ENCODE results near the gene LHFPL4. TPM values are rescaled to one million over a fixed set of nuclear protein-coding genes. Genes with fewer than 3 reads are reported as not detected.
"Not testable (repeated sequence)": the region's sequence is repeated elsewhere in the genome, so short reads cannot be mapped to it uniquely, and the experiment has no call there.

Gene LHFPL4
- total and polyA plus RNA-seq, 7 experiments from 2014 or later = 0.08 to 0.13 TPM; not detected in 5

GRCh38 chr3:9565316-9565715, 11.7 kb upstream of the LHFPL4 start:
- Mint-ChIP-seq H3K4me3 (no peak overlapping the region), H3K36me3 (peaks cover 0 to 10% (median 3%) of the 10 kb centered on the region in 5 donors), H3K4me1 (no peaks in the 10 kb centered on the region), H3K9me3 (peaks cover 0 to 48% (median 20%) of the 10 kb centered on the region in 11 donors), H3K27me3 (peaks cover 0 to 18% (median 16%) of the 10 kb centered on the region in 5 donors), H3K27ac (no peak overlapping the region)
- intact Hi-C loops (cut with micrococcal nuclease) = no loop called here
- H3K27ac ChIP-seq (ENCODE audit: low read depth, low read length) = no peak overlapping the region
- no peaks in the 10 kb centered on the region for H3K36me3 ChIP-seq (ENCODE audit: control insufficient read depth in 2 of 3, insufficient read depth in 3 of 3, low read length in 3 of 3)
- H3K27me3 ChIP-seq (ENCODE audit: control insufficient read depth in 2 of 2, insufficient read depth in 2 of 2, low read length in 2 of 2) = no peaks in the 10 kb centered on the region
- CTCF ChIA-PET = no interaction called here
- ATAC-seq (no peak), DNase-seq (no peak)
- POLR2A ChIA-PET = no interaction called here
- no peaks in the 10 kb centered on the region for H3K4me1 ChIP-seq (ENCODE audit: control insufficient read depth in 2 of 2, insufficient read depth in 2 of 2, low read length in 2 of 2)
- H3K4me3 ChIP-seq (ENCODE audit: low read length) = no peak overlapping the region
- H3K9me3 ChIP-seq (ENCODE audit: control insufficient read depth in 2 of 3, low read length in 3 of 3) = no peaks in the 10 kb centered on the region

DNA sequence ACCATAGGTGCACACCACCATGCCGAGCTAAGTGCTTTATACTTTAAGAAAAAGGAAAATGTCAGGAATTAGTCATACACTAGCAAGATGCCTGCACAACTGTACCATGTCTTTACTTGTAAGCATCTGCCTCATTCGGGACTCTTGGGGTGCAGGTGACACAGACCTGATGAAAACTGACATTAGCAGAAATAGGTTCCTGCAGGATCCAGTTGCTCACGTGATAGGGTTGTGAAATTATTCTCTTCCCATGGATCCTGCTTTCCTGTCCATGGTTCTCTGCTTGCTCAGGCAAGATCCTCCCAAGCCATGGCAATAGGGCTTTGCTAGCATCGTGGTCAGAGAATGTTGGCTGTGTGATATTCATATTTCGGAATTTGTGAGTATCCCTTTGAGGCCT, 10.2 kb upstream of the LHFPL4 start:
- H3K27me3 Mint-ChIP-seq = peaks cover 0 to 18% (median 15%) of the 10 kb centered on the region in 5 donors
- ChIA-PET POLR2A (no interaction called here), CTCF (no interaction called here)
- H3K9me3 ChIP-seq (ENCODE audit: control insufficient read depth in 2 of 3, low read length in 3 of 3) = no peaks in the 10 kb centered on the region
- intact Hi-C loops (cut with micrococcal nuclease) = no loop called here
- H3K4me1 ChIP-seq (ENCODE audit: control insufficient read depth in 2 of 2, insufficient read depth in 2 of 2, low read length in 2 of 2) = no peaks in the 10 kb centered on the region
- peaks cover 0 to 44% (median 19%) of the 10 kb centered on the region in 11 donors for H3K9me3 Mint-ChIP-seq
- H3K4me3 Mint-ChIP-seq = no peak overlapping the region
- H3K27me3 ChIP-seq (ENCODE audit: control insufficient read depth in 2 of 2, insufficient read depth in 2 of 2, low read length in 2 of 2) = no peaks in the 10 kb centered on the region
- no peaks in the 10 kb centered on the region for H3K36me3 ChIP-seq (ENCODE audit: control insufficient read depth in 2 of 3, insufficient read depth in 3 of 3, low read length in 3 of 3)
- ATAC-seq (no peak), DNase-seq (no peak)
- H3K4me1 Mint-ChIP-seq = no peaks in the 10 kb centered on the region
- H3K36me3 Mint-ChIP-seq = peaks cover 0 to 9% (median 3%) of the 10 kb centered on the region in 5 donors
- no peak overlapping the region for H3K27ac Mint-ChIP-seq
- no peak overlapping the region for H3K27ac ChIP-seq (ENCODE audit: low read depth, low read length)
- no peak overlapping the region for H3K4me3 ChIP-seq (ENCODE audit: low read length)

DNA sequence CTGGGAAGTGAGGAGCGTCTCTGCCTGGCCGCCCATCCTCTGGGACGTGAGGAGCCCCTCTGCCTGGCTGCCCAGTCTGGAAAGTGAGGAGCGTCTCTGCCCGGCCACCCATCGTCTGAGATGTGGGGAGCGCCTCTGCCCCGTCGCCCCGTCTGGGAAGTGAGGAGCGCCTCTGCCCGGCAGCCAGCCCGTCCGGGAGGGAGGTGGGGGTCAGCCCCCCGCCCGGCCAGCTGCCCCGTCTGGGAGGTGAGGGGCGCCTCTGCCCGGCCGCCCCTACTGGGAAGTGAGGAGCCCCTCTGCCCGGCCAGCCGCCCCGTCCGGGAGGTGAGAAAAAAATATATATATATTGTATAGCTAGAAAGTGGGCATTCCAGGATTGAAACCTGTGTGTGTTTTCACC, 6.4 kb upstream of the LHFPL4 start:
- POLR2A ChIA-PET; H3K36me3 Mint-ChIP-seq; H3K27ac ChIP-seq (ENCODE audit: low read depth, low read length); H3K36me3 ChIP-seq (ENCODE audit: control insufficient read depth in 2 of 3, insufficient read depth in 3 of 3, low read length in 3 of 3); H3K4me1 Mint-ChIP-seq; H3K4me3 ChIP-seq (ENCODE audit: low read length); H3K9me3 ChIP-seq (ENCODE audit: control insufficient read depth in 2 of 3, low read length in 3 of 3); ATAC-seq; H3K4me3 Mint-ChIP-seq; H3K4me1 ChIP-seq (ENCODE audit: control insufficient read depth in 2 of 2, insufficient read depth in 2 of 2, low read length in 2 of 2); DNase-seq; H3K27ac Mint-ChIP-seq; intact Hi-C loops (cut with micrococcal nuclease); H3K27me3 ChIP-seq (ENCODE audit: control insufficient read depth in 2 of 2, insufficient read depth in 2 of 2, low read length in 2 of 2); CTCF ChIA-PET: not testable (repeated sequence)
- Mint-ChIP-seq H3K9me3 (peaks cover 0 to 41% (median 17%) of the 10 kb centered on the region in 11 donors), H3K27me3 (peaks cover 11 to 37% (median 29%) of the 10 kb centered on the region in 5 donors)

GRCh38 chr3:9553948-9554513, 409 bp upstream of the LHFPL4 start:
- no peaks in the 10 kb centered on the region for H3K9me3 ChIP-seq (ENCODE audit: control insufficient read depth in 2 of 3, low read length in 3 of 3)
- no peak overlapping the region for H3K27ac ChIP-seq (ENCODE audit: low read depth, low read length)
- intact Hi-C loops (cut with micrococcal nuclease) = no loop called here
- no peak for DNase-seq
- no peaks in the 10 kb centered on the region for H3K36me3 ChIP-seq (ENCODE audit: control insufficient read depth in 2 of 3, insufficient read depth in 3 of 3, low read length in 3 of 3)
- Mint-ChIP-seq H3K4me1 (peaks cover 2 to 14% (median 10%) of the 10 kb centered on the region in 7 donors), H3K27me3 (peaks cover 46 to 73% (median 70%) of the 10 kb centered on the region in 5 donors), H3K9me3 (peaks cover 0 to 29% (median 10%) of the 10 kb centered on the region in 11 donors), H3K27ac (no peak overlapping the region), H3K4me3 (peak overlapping the region in 1 of 10 donors; percentile 16), H3K36me3 (peaks cover 0 to 11% (median 4%) of the 10 kb centered on the region in 5 donors)
- ChIA-PET CTCF (no interaction called here), POLR2A (no interaction called here)
- H3K4me1 ChIP-seq (ENCODE audit: control insufficient read depth in 2 of 2, insufficient read depth in 2 of 2, low read length in 2 of 2) = no peaks in the 10 kb centered on the region
- no peaks in the 10 kb centered on the region for H3K27me3 ChIP-seq (ENCODE audit: control insufficient read depth in 2 of 2, insufficient read depth in 2 of 2, low read length in 2 of 2)
- no peak overlapping the region for H3K4me3 ChIP-seq (ENCODE audit: low read length)
- no peak for ATAC-seq

DNA sequence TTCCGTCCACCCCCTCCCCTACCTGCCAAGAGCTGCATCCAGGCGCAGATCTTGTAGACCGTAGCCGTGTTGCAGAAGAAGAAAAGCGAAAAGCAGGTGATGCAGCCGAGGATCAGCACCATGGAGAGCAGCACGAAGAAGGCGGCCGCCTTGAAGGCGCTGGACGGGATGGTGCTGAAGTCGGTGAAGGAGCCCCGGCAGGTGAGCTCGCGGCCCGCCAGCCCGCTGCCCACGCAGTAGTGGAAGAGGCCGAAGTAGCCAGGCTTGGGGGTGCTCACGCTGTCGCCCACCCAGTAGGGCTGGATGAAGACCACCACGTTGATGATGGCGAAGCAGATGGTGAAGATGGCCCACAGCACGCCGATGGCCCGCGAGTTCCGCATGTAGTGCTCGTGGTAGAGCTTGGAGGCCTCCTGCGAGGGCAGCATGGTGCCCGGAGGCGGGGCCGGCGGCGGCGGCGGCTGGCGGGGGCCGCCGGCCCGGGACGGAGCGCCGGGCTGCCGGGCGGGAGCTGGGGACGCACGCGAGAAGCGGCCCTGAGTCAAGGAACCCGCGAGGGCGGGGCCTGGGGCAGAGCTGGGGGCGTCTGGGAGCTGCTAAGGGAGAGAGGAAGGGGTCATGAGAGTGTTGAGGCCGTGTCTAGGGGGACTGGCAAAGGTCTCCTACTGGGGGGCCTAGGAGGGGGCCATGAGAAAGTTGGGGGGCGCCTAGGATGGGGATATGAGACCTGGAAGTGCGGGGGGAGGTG, 1.2 kb downstream of the LHFPL4 start:
- H3K27ac Mint-ChIP-seq = peak overlapping the region in 1 of 9 donors; percentile 51
- peak overlapping the region in 5 of 10 donors; percentile 4 to 70 (median 42) for H3K4me3 Mint-ChIP-seq
- Histone ChIP-seq H3K27me3 (ENCODE audit: control insufficient read depth in 2 of 2, insufficient read depth in 2 of 2, low read length in 2 of 2) (no peaks in the 10 kb centered on the region), H3K36me3 (ENCODE audit: control insufficient read depth in 2 of 3, insufficient read depth in 3 of 3, low read length in 3 of 3) (no peaks in the 10 kb centered on the region), H3K4me3 (ENCODE audit: low read length) (no peak overlapping the region), H3K4me1 (ENCODE audit: control insufficient read depth in 2 of 2, insufficient read depth in 2 of 2, low read length in 2 of 2) (no peaks in the 10 kb centered on the region), H3K27ac (ENCODE audit: low read depth, low read length) (no peak overlapping the region), H3K9me3 (ENCODE audit: control insufficient read depth in 2 of 3, low read length in 3 of 3) (no peaks in the 10 kb centered on the region)
- no peak for ATAC-seq
- peaks cover 0 to 22% (median 8%) of the 10 kb centered on the region in 11 donors for H3K9me3 Mint-ChIP-seq
- DNase-seq = peak in 8 of 9 donors; percentile 14 to 51 (median 27)
- H3K27me3 Mint-ChIP-seq = peaks cover 46 to 85% (median 76%) of the 10 kb centered on the region in 5 donors
- ChIA-PET POLR2A (no interaction called here), CTCF (no interaction called here)
- intact Hi-C loops (cut with micrococcal nuclease) = no loop called here
- peaks cover 2 to 14% (median 10%) of the 10 kb centered on the region in 7 donors for H3K4me1 Mint-ChIP-seq
- H3K36me3 Mint-ChIP-seq = peaks cover 0 to 11% (median 4%) of the 10 kb centered on the region in 5 donors

- Mint-ChIP-seq H3K27ac (no peak overlapping the region), H3K27me3 (peaks cover 42 to 85% (median 78%) of the 10 kb centered on the region in 5 donors), H3K4me1 (peaks cover 2 to 13% (median 10%) of the 10 kb centered on the region in 7 donors), H3K36me3 (peaks cover 3 to 11% (median 5%) of the 10 kb centered on the region in 5 donors), H3K4me3 (no peak overlapping the region), H3K9me3 (peaks cover 0 to 19% (median 7%) of the 10 kb centered on the region in 11 donors)
- intact Hi-C loops (cut with micrococcal nuclease) = no loop called here
- H3K9me3 ChIP-seq (ENCODE audit: control insufficient read depth in 2 of 3, low read length in 3 of 3) = no peaks in the 10 kb centered on the region
- no peak overlapping the region for H3K27ac ChIP-seq (ENCODE audit: low read depth, low read length)
- ChIA-PET POLR2A (no interaction called here), CTCF (no interaction called here)
- no peaks in the 10 kb centered on the region for H3K27me3 ChIP-seq (ENCODE audit: control insufficient read depth in 2 of 2, insufficient read depth in 2 of 2, low read length in 2 of 2)
- no peak overlapping the region for H3K4me3 ChIP-seq (ENCODE audit: low read length)
- H3K4me1 ChIP-seq (ENCODE audit: control insufficient read depth in 2 of 2, insufficient read depth in 2 of 2, low read length in 2 of 2) = no peaks in the 10 kb centered on the region
- DNase-seq (no peak), ATAC-seq (no peak)
- no peaks in the 10 kb centered on the region for H3K36me3 ChIP-seq (ENCODE audit: control insufficient read depth in 2 of 3, insufficient read depth in 3 of 3, low read length in 3 of 3)
These were observed 2.6 kb downstream of the LHFPL4 start for GRCh38 chr3:9550999-9551398.
